HepG2 (cell line): ENCODE data around the gene DDAH2. TPM values are rescaled to one million over a fixed set of nuclear protein-coding genes. Genes with fewer than 3 reads are reported as not detected.

ENCODE experiments used
- ARNT2 ChIP-seq: sonication (generic); formaldehyde crosslinking; IDR thresholded peaks from 2 replicates; pipeline ENCODE4 v1.8.0; 2022; ENCODE audit warnings: mild to moderate bottlenecking, low read depth, missing genetic modification reagents, moderate library complexity
- KDM5B ChIP-seq: sonication (generic); formaldehyde crosslinking; IDR thresholded peaks from 2 replicates; pipeline ENCODE4 v1.4.0; 2020; ENCODE audit warnings: missing genetic modification reagents, mild to moderate bottlenecking, borderline replicate concordance
- MIER3 ChIP-seq: IDR thresholded peaks from 2 replicates; pipeline ENCODE4 v1.6.1; 2016; ENCODE audit warnings: missing compliant biosample characterization, borderline replicate concordance
- REXO4 ChIP-seq: sonication (generic); formaldehyde crosslinking; IDR thresholded peaks from 2 replicates; pipeline ENCODE4 v1.8.0; 2022; ENCODE audit warnings: missing genetic modification reagents, mild to moderate bottlenecking, borderline replicate concordance
- SKI ChIP-seq: fragments of 450-650 bp; IDR thresholded peaks from one replicate; pipeline ENCODE4 v1.6.1; 2018; ENCODE audit warnings: mild to moderate bottlenecking; ENCODE audit not compliant: partially characterized antibody
- SP1 ChIP-seq, 2 experiments: fragments of 450-650 bp in 1 of 2; sonication (generic) in 1 of 2; formaldehyde crosslinking in 1 of 2; IDR thresholded peaks; 2 replicates each; pipeline versions ENCODE4 v1.4.0 to v1.6.1; 2016 to 2020; ENCODE audit warnings: missing genetic modification reagents in 1 of 2
- SUZ12 ChIP-seq: fragments of 150-350 bp; IDR thresholded peaks from 2 replicates; pipeline ENCODE4 v1.6.1; 2014; ENCODE audit warnings: low read depth, low read length
- TCF7 ChIP-seq: sonication (generic); IDR thresholded peaks from 2 replicates; pipeline ENCODE4 v1.6.1; 2016; ENCODE audit warnings: antibody characterized with exemption, low read depth
- TEF ChIP-seq: sonication (generic); formaldehyde crosslinking; IDR thresholded peaks from 2 replicates; pipeline ENCODE4 v1.5.0; 2020; ENCODE audit warnings: missing genetic modification reagents
- U2AF1 ChIP-seq: fragments of 200-400 bp; formaldehyde crosslinking; optimal IDR thresholded peaks from 2 replicates; pipeline ENCODE3; 2017; ENCODE audit warnings: mild to moderate bottlenecking, low read depth, low read length
- ZBTB8A ChIP-seq: sonication (generic); formaldehyde crosslinking; IDR thresholded peaks from 2 replicates; pipeline ENCODE4 v1.4.0; 2020; ENCODE audit warnings: mild to moderate bottlenecking, low read depth, missing genetic modification reagents, borderline replicate concordance
- ZNF12 ChIP-seq: sonication (generic); formaldehyde crosslinking; IDR thresholded peaks from 2 replicates; pipeline ENCODE4 v1.5.0; 2020; ENCODE audit warnings: missing genetic modification reagents
- ZNF143 ChIP-seq: sonication (generic); formaldehyde crosslinking; IDR thresholded peaks from 2 replicates; pipeline ENCODE4 v1.4.0; 2020; ENCODE audit warnings: missing genetic modification reagents
- ZNF282 ChIP-seq: fragments of 450-650 bp; IDR thresholded peaks from 2 replicates; pipeline ENCODE4 v1.6.1; 2018; ENCODE audit not compliant: partially characterized antibody
- ZNF329 ChIP-seq: sonication (generic); formaldehyde crosslinking; IDR thresholded peaks from 2 replicates; pipeline ENCODE4 v1.9.0; 2021; ENCODE audit warnings: low read depth, mild to moderate bottlenecking, missing genetic modification reagents
- ZNF558 ChIP-seq: sonication (generic); formaldehyde crosslinking; IDR thresholded peaks from 2 replicates; pipeline ENCODE4 v1.9.0; 2022; ENCODE audit warnings: mild to moderate bottlenecking, missing genetic modification reagents, borderline replicate concordance
- polyA plus RNA-seq, 8 experiments: library from polyadenylated mRNA; depleted of rRNA in 3 of 8; stranded (reverse) in 7 of 8; unstranded in 1 of 8; fragments of >200 nt; fragmentation: Illumina TruSeq in 4 of 8; extraction: Trizol in 4 of 8; gene quantifications; 2 replicates each; pipeline versions ENCODE4 v1.2.1 to v1.2.3, GENCODE V29; 2011 to 2016; ENCODE audit warnings: low read depth in 4 of 8, missing spikeins in 1 of 8, mixed read lengths in 1 of 8; ENCODE audit not compliant: insufficient read depth in 1 of 8
- total RNA-seq, 5 experiments: library from RNA; depleted of rRNA; stranded (reverse); fragments of >200 nt; fragmentation: Illumina TruSeq; extraction: Trizol; gene quantifications; 2 replicates each; pipeline ENCODE4 v1.2.3, GENCODE V29; 2016; ENCODE audit warnings: low read depth in 1 of 5
- TF ChIP-seq, protein P1 (sequence below): sonication (generic); formaldehyde crosslinking; IDR thresholded peaks from 2 replicates; pipeline ENCODE4 v1.5.1; 2020; ENCODE audit warnings: mild to moderate bottlenecking, moderate library complexity, missing genetic modification reagents
- TF ChIP-seq, protein P2 (sequence below): sonication (generic); formaldehyde crosslinking; IDR thresholded peaks from 2 replicates; pipeline ENCODE4 v1.4.0; 2020; ENCODE audit warnings: low read depth, missing genetic modification reagents
- TF ChIP-seq, protein P3 (sequence below): sonication (generic); formaldehyde crosslinking; IDR thresholded peaks from 2 replicates; pipeline ENCODE4 v1.4.0; 2020; ENCODE audit warnings: missing genetic modification reagents

DDAH2 gene
- total and polyA plus RNA-seq, 2 of the 13 experiments (the other 11 are each of a cell fraction or from before 2014, with no cell fraction given), result 16.4 to 21.1 TPM

DNA sequence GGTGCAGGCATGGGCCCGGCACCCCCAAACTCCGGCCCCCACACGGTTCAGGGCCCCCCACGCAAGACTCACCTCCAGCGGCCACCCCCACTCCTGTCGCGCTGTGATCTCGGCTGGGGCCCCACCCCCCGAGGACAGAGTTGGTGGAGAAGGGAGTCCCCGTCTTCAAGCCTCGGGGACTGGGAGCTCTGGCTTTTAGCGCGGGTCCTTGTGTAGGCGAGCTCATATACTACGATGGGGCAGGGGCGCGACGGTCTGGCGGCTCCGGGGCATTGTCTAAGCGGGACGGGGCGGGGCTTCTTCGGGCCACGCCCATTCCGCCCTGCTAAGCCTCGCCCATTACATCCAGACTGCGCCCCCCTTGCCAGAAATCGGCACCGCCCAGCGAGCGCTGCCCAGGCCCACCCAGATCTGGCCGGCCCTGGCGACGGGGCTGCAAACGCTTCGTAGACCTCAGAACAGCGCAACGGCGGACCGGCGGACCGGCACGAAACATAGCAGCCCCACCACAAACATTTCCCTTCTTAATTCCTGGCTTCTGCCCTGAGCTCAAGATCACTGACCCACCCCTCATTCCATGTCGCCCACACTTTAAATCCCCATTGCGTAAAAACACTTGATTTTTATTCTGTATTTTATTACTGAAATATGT is 1.0 kb upstream of the DDAH2 start (continued):
- TF ChIP-seq, protein P1, sequence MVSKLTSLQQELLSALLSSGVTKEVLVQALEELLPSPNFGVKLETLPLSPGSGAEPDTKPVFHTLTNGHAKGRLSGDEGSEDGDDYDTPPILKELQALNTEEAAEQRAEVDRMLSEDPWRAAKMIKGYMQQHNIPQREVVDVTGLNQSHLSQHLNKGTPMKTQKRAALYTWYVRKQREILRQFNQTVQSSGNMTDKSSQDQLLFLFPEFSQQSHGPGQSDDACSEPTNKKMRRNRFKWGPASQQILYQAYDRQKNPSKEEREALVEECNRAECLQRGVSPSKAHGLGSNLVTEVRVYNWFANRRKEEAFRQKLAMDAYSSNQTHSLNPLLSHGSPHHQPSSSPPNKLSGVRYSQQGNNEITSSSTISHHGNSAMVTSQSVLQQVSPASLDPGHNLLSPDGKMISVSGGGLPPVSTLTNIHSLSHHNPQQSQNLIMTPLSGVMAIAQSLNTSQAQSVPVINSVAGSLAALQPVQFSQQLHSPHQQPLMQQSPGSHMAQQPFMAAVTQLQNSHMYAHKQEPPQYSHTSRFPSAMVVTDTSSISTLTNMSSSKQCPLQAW, result peak; percentile 86
- TF ChIP-seq SUZ12, result no peak
- no peak for TF ChIP-seq ZNF143
- TF ChIP-seq ARNT2 (CRISPR knock-in tag), result peak; percentile 78; the same call in 1 of the 2 replicates
- no peak; the same call in 1 of the 2 replicates for TF ChIP-seq KDM5B (CRISPR knock-in tag)
- no peak for TF ChIP-seq ZNF329 (CRISPR knock-in tag)
- TF ChIP-seq REXO4, result no peak
- no peak for TF ChIP-seq TCF7
- TF ChIP-seq, protein P2, sequence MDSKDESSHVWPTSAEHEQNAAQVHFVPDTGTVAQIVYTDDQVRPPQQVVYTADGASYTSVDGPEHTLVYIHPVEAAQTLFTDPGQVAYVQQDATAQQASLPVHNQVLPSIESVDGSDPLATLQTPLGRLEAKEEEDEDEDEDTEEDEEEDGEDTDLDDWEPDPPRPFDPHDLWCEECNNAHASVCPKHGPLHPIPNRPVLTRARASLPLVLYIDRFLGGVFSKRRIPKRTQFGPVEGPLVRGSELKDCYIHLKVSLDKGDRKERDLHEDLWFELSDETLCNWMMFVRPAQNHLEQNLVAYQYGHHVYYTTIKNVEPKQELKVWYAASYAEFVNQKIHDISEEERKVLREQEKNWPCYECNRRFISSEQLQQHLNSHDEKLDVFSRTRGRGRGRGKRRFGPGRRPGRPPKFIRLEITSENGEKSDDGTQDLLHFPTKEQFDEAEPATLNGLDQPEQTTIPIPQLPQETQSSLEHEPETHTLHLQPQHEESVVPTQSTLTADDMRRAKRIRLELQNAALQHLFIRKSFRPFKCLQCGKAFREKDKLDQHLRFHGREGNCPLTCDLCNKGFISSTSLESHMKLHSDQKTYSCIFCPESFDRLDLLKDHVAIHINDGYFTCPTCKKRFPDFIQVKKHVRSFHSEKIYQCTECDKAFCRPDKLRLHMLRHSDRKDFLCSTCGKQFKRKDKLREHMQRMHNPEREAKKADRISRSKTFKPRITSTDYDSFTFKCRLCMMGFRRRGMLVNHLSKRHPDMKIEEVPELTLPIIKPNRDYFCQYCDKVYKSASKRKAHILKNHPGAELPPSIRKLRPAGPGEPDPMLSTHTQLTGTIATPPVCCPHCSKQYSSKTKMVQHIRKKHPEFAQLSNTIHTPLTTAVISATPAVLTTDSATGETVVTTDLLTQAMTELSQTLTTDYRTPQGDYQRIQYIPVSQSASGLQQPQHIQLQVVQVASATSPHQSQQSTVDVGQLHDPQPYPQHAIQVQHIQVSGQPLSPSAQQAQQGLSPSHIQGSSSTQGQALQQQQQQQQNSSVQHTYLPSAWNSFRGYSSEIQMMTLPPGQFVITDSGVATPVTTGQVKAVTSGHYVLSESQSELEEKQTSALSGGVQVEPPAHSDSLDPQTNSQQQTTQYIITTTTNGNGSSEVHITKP (CRISPR knock-in tag), result peak; percentile 69; the same call in 1 of the 2 replicates
- TF ChIP-seq ZNF282, result no peak
- peak; percentile 89; the same call in 1 of the 2 replicates for TF ChIP-seq ZNF558 (CRISPR knock-in tag)
- TF ChIP-seq SKI, result no peak
- TF ChIP-seq MIER3 (CRISPR knock-in tag), result no peak
- no peak for TF ChIP-seq TEF
- no peak for TF ChIP-seq ZNF12
- TF ChIP-seq SP1 (IDR thresholded peaks at IDR 0.05), result no peak
- TF ChIP-seq SP1 (CRISPR knock-in tag; IDR thresholded peaks at IDR 0.05), result peak; percentile 71
- TF ChIP-seq, protein P3, sequence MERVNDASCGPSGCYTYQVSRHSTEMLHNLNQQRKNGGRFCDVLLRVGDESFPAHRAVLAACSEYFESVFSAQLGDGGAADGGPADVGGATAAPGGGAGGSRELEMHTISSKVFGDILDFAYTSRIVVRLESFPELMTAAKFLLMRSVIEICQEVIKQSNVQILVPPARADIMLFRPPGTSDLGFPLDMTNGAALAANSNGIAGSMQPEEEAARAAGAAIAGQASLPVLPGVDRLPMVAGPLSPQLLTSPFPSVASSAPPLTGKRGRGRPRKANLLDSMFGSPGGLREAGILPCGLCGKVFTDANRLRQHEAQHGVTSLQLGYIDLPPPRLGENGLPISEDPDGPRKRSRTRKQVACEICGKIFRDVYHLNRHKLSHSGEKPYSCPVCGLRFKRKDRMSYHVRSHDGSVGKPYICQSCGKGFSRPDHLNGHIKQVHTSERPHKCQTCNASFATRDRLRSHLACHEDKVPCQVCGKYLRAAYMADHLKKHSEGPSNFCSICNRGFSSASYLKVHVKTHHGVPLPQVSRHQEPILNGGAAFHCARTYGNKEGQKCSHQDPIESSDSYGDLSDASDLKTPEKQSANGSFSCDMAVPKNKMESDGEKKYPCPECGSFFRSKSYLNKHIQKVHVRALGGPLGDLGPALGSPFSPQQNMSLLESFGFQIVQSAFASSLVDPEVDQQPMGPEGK, result peak; percentile 68; the same call in 1 of the 2 replicates
- peak; percentile 91 for TF ChIP-seq U2AF1
- TF ChIP-seq ZBTB8A, result no peak
